Activated naive CD4-positive, alpha-beta T cell treated with anti-CD3 and anti-CD28 coated beads, Interleukin-2, amount 50 U/mL, for 16 hours (primary cell): Measurements from ENCODE around the gene TTC34.
A peak's percentile ranks its signal among the peaks of the same experiment; 100 is the strongest.

Source experiments
- DNase-seq: peaks from one replicate; pipeline ENCODE4 v3.0.0-alpha.2; 2020

The TTC34 gene

GRCh38 chr1:2801535-2802291 is at the start of gene TTC34:
TTC34 (minus strand) TSS chr1:2801693; CDS start chr1:2800827, 866 bp downstream.
- DNase-seq = peak; percentile 44

- DNase-seq = no peak
Observed at GRCh38 chr1:2850502-2850901, 49.0 kb upstream of the TTC34 start.

- DNase-seq = no peak
Observed at GRCh38 chr1:2848006-2848670, 46.6 kb upstream of the TTC34 start.

- DNase-seq = no peak
Observed at GRCh38 chr1:2847086-2847985, 45.8 kb upstream of the TTC34 start.

- no peak for DNase-seq
Observed at GRCh38 chr1:2845869-2846268, 44.4 kb upstream of the TTC34 start.

GRCh38 chr1:2840036-2840809 is 38.7 kb upstream of the TTC34 start:
- peak; percentile 65 for DNase-seq

- no peak for DNase-seq
Observed at GRCh38 chr1:2837823-2838222, 36.3 kb upstream of the TTC34 start.

- no peak for DNase-seq
Observed at GRCh38 chr1:2837316-2837715, 35.8 kb upstream of the TTC34 start.

- DNase-seq = no peak
Observed at GRCh38 chr1:2836333-2836970, 35.0 kb upstream of the TTC34 start.

- DNase-seq = no peak
Observed at GRCh38 chr1:2835650-2836159, 34.2 kb upstream of the TTC34 start.

- DNase-seq = no peak
Observed at GRCh38 chr1:2834741-2835564, 33.5 kb upstream of the TTC34 start.

- DNase-seq = no peak
Observed at GRCh38 chr1:2834146-2834475, 32.6 kb upstream of the TTC34 start.

- DNase-seq = no peak
Observed at GRCh38 chr1:2833454-2834145, 32.1 kb upstream of the TTC34 start.

- no peak for DNase-seq
Observed at GRCh38 chr1:2832506-2833453, 31.3 kb upstream of the TTC34 start.

GRCh38 chr1:2831596-2832212 is 30.2 kb upstream of the TTC34 start:
- DNase-seq = no peak

GRCh38 chr1:2830761-2831425 is 29.4 kb upstream of the TTC34 start:
- no peak for DNase-seq

GRCh38 chr1:2829846-2830615 is 28.5 kb upstream of the TTC34 start:
- no peak for DNase-seq
